Measurements from ENCODE around the gene CCDC50. TPM values are rescaled to one million over a fixed set of nuclear protein-coding genes. Genes with fewer than 3 reads are reported as not detected.

Gene CCDC50
- total RNA-seq, 1 experiment from 2014 or later: 21.0 TPM

GRCh38 chr3:191369616-191370010 is 40.4 kb downstream of the CCDC50 start:
- no peak overlapping the region for H2AK5ac ChIP-seq (ENCODE audit: insufficient read length, low read length)
- H2BK5ac ChIP-seq (ENCODE audit: insufficient read length, low read length): no peak overlapping the region
- peaks cover 8% of the 10 kb centered on the region; the same call in 1 of the 2 replicates for H3K4me1 ChIP-seq (ENCODE audit: insufficient read depth, low read length)
- H3K14ac ChIP-seq (ENCODE audit: insufficient read depth, low read length): no peak overlapping the region
- H3K79me2 ChIP-seq (ENCODE audit: insufficient read depth, low read length): no peaks in the 10 kb centered on the region
- Mint-ChIP-seq H3K4me3 (no peak overlapping the region), H3K4me1 (peaks cover 38 to 48% of the 10 kb centered on the region in 2 experiments), H3K9me3 (no peaks in the 10 kb centered on the region), H3K36me3 (ENCODE audit: insufficient read depth in 1 of 3, low read depth in 3 of 3) (peaks cover 4 to 7% (median 6%) of the 10 kb centered on the region in 3 experiments; a peak in 6 of 7 replicates), H3K27me3 (ENCODE audit: low read depth) (no peaks in the 10 kb centered on the region), H3K27ac (peak overlapping the region in 1 of 3 experiments; percentile 92; a peak in 2 of 7 replicates)
- H3K18ac ChIP-seq (ENCODE audit: insufficient read length, low read depth, low read length): no peak overlapping the region
- H3K4me2 ChIP-seq (ENCODE audit: insufficient read depth, insufficient read length, low read length): peak overlapping the region; percentile 20
- no peak for DNase-seq
- no peaks in the 10 kb centered on the region for H3K79me1 ChIP-seq (ENCODE audit: insufficient read depth, low read depth, low read length, poor library complexity, severe bottlenecking)
- no peak overlapping the region for H2AFZ ChIP-seq (ENCODE audit: low read length)
- no peak overlapping the region for H4K5ac ChIP-seq (ENCODE audit: insufficient read length, low read depth, low read length)
- H4K8ac ChIP-seq (replicated peaks; ENCODE audit: insufficient read length, low read depth, low read length): no peak overlapping the region
- no peak overlapping the region for H2BK12ac ChIP-seq (ENCODE audit: insufficient read length, low read depth, low read length)
- H3K23ac ChIP-seq (ENCODE audit: insufficient read length, low read depth, low read length): no peak overlapping the region
- no peaks in the 10 kb centered on the region for H3K23me2 ChIP-seq (ENCODE audit: insufficient read length, low read depth, low read length, poor library complexity, severe bottlenecking)
- H3K27ac ChIP-seq (ENCODE audit: insufficient read length, low read depth, low read length): peak overlapping the region; percentile 88
- no peaks in the 10 kb centered on the region for H3K27me3 ChIP-seq (ENCODE audit: insufficient read depth, low read length)
- no peaks in the 10 kb centered on the region for H3K9me3 ChIP-seq (ENCODE audit: control insufficient read depth, low read depth, low read length)
- no peaks in the 10 kb centered on the region for H4K20me1 ChIP-seq (ENCODE audit: control insufficient read depth, insufficient read depth, insufficient read length)
- no peak overlapping the region for H3T11ph ChIP-seq (ENCODE audit: low read length)
- WGBS (ENCODE audit: extremely low coverage, insufficient read length, low lambda C conversion rate): no CpG with 5 or more reads among the region's 2 CpGs
- no peak overlapping the region for H4K91ac ChIP-seq (ENCODE audit: insufficient read length, low read depth, low read length)
- no peak overlapping the region for H3K56ac ChIP-seq (ENCODE audit: insufficient read length, low read depth, low read length)
- TF ChIP-seq CTCF (conservative IDR thresholded peaks at IDR 0.05): no peak
- no peak overlapping the region for H2BK20ac ChIP-seq (ENCODE audit: low read depth, low read length, poor library complexity, severe bottlenecking)
- H3K9ac ChIP-seq (ENCODE audit: extremely low read depth, insufficient read length, low read length): no peak overlapping the region
- H2BK15ac ChIP-seq (ENCODE audit: low read depth, low read length): no peak overlapping the region
- H2BK120ac ChIP-seq (ENCODE audit: low read depth, low read length, poor library complexity, severe bottlenecking): no peak overlapping the region
- H3K4ac ChIP-seq (ENCODE audit: low read depth, low read length): no peak overlapping the region

All from H9 (cell line).